Naive thymus-derived CD4-positive, alpha-beta T cell (primary cell): ENCODE data around the gene TELO2. TPM values are rescaled to one million over a fixed set of nuclear protein-coding genes. Genes with fewer than 3 reads are reported as not detected.

ENCODE experiments used
- ATAC-seq: fragments of 150-1000 bp; cut with Tn5 transposase; 2 replicates; pipeline ENCODE4 v1.10.0; 2021; ENCODE audit warnings: mild to moderate bottlenecking, moderate library complexity
- CTCF ChIA-PET: fragments of 350-600 bp; sonication (Branson Sonifier 250); formaldehyde crosslinking; loops from one replicate; lab custom pipeline; 2021; ENCODE audit warnings: antibody characterized with exemption; lab: Charles Lee
- POLR2A ChIA-PET: fragments of 350-600 bp; sonication (Branson Sonifier 250); formaldehyde crosslinking; loops from one replicate; lab custom pipeline; 2021; ENCODE audit warnings: antibody characterized with exemption, inconsistent platforms; lab: Charles Lee
- DNase-seq, 9 donors: peaks; one replicate each; pipeline versions ENCODE4 v3.0.0 to v3.0.0-alpha.2; 2020 to 2022; ENCODE audit warnings: mixed read lengths in 1 of 9
- H3K27ac ChIP-seq: one replicate; pipeline ENCODE4 v1.7.0; 2013; ENCODE audit warnings: mild to moderate bottlenecking, low read depth, low read length, moderate library complexity
- H3K27me3 ChIP-seq, 2 donors: one replicate each; pipeline ENCODE4 v1.7.0; 2013; ENCODE audit warnings: low read length in 2 of 2, mild to moderate bottlenecking in 2 of 2, moderate library complexity in 2 of 2; ENCODE audit not compliant: control insufficient read depth in 2 of 2, insufficient read depth in 2 of 2
- H3K36me3 ChIP-seq, 3 experiments: 1 replicate in 2 of 3; 2 replicates in 1 of 3; pipeline ENCODE4 v1.7.0; 2013; ENCODE audit warnings: low read length in 3 of 3, mild to moderate bottlenecking in 3 of 3, moderate library complexity in 1 of 3; ENCODE audit not compliant: insufficient read depth in 3 of 3, control insufficient read depth in 2 of 3
- H3K4me1 ChIP-seq, 2 donors: one replicate each; pipeline ENCODE4 v1.7.0; 2013; ENCODE audit warnings: low read length in 2 of 2, mild to moderate bottlenecking in 2 of 2, moderate library complexity in 1 of 2; ENCODE audit not compliant: control insufficient read depth in 2 of 2, insufficient read depth in 2 of 2
- H3K4me3 ChIP-seq: 2 replicates; pipeline ENCODE4 v1.7.0; 2013; ENCODE audit warnings: mild to moderate bottlenecking, low read length
- H3K9me3 ChIP-seq, 3 experiments: 1 replicate in 2 of 3; 2 replicates in 1 of 3; pipeline ENCODE4 v1.7.0; 2013; ENCODE audit warnings: low read length in 3 of 3; ENCODE audit not compliant: control insufficient read depth in 2 of 3
- H3K27ac Mint-ChIP-seq, 9 donors: one replicate each; pipeline ENCODE4 v1.8.0; 2020 to 2022; ENCODE audit warnings: mixed read lengths in 9 of 9, mild to moderate bottlenecking in 8 of 9, moderate library complexity in 5 of 9, inconsistent platforms in 2 of 9
- H3K27me3 Mint-ChIP-seq, 5 donors: one replicate each; pipeline ENCODE4 v1.8.0; 2021 to 2022; ENCODE audit warnings: mixed read lengths in 5 of 5, mild to moderate bottlenecking in 1 of 5
- H3K36me3 Mint-ChIP-seq, 5 donors: one replicate each; pipeline ENCODE4 v1.8.0; 2020 to 2022; ENCODE audit warnings: mixed read lengths in 5 of 5, mild to moderate bottlenecking in 3 of 5, inconsistent platforms in 1 of 5
- H3K4me1 Mint-ChIP-seq, 7 donors: one replicate each; pipeline ENCODE4 v1.8.0; 2020 to 2022; ENCODE audit warnings: mixed read lengths in 7 of 7, mild to moderate bottlenecking in 3 of 7, inconsistent platforms in 1 of 7
- H3K4me3 Mint-ChIP-seq, 10 donors: one replicate each; pipeline ENCODE4 v1.8.0; 2020 to 2022; ENCODE audit warnings: mild to moderate bottlenecking in 10 of 10, mixed read lengths in 10 of 10, moderate library complexity in 6 of 10, inconsistent platforms in 2 of 10
- H3K9me3 Mint-ChIP-seq, 11 donors: one replicate each; pipeline ENCODE4 v1.8.0; 2020 to 2022; ENCODE audit warnings: mixed read lengths in 11 of 11, mild to moderate bottlenecking in 4 of 11, inconsistent platforms in 1 of 11, moderate library complexity in 1 of 11
- intact Hi-C, 2 donors: fragments of 100-400 bp; cut with micrococcal nuclease; formaldehyde crosslinking; loops; one replicate each; pipeline ENCODE4 v1.15.1; 2023
- polyA plus RNA-seq, 2 donors: library from polyadenylated mRNA; unstranded; fragments of 300-500 nt; fragmentation: Illumina TruSeq; gene quantifications; one replicate each; pipeline ENCODE4 v1.2.3, GENCODE V29; 2021
- total RNA-seq, 6 experiments: library from RNA in 5 of 6; stranded (reverse) in 5 of 6; gene quantifications; 1 replicate in 5 of 6; 2 replicates in 1 of 6; pipeline ENCODE4 v1.2.3 and lab custom pipeline; 2021 to 2026

Gene TELO2
- total and polyA plus RNA-seq, 7 experiments from 2014 or later, result 10.5 to 58.9 (median 50.2) TPM

DNA sequence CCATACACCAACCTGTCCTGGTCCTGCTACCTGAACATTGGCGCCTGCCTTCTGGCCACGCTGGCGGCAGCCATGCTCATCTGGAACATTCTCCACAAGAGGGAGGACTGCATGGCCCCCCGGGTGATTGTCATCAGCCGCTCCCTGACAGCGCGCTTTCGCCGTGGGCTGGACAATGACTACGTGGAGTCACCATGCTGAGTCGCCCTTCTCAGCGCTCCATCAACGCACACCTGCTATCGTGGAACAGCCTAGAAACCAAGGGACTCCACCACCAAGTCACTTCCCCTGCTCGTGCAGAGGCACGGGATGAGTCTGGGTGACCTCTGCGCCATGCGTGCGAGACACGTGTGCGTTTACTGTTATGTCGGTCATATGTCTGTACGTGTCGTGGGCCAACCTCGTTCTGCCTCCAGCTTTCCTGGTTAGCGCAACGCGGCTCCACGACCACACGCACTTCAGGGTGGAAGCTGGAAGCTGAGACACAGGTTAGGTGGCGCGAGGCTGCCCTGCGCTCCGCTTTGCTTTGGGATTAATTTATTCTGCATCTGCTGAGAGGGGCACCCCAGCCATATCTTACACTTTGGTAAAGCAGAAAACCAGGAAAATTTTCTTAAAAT is 61.8 kb downstream of the TELO2 start:
- H3K4me1 ChIP-seq, result peaks cover 12% of the 10 kb centered on the region in 2 donors
- H3K36me3 ChIP-seq, result peaks cover 0 to 89% (median 23%) of the 10 kb centered on the region in 3 experiments
- H3K27ac ChIP-seq, result no peak overlapping the region
- Mint-ChIP-seq H3K36me3 (peaks cover 0 to 33% (median 15%) of the 10 kb centered on the region in 5 donors), H3K27ac (peak overlapping the region in 1 of 9 donors; percentile 43), H3K9me3 (no peaks in the 10 kb centered on the region), H3K4me1 (peaks cover 18 to 53% (median 44%) of the 10 kb centered on the region in 7 donors), H3K4me3 (no peak overlapping the region), H3K27me3 (no peaks in the 10 kb centered on the region)
- H3K9me3 ChIP-seq, result no peaks in the 10 kb centered on the region
- no peaks in the 10 kb centered on the region for H3K27me3 ChIP-seq
- ChIA-PET CTCF (no interaction called here), POLR2A (no interaction called here)
- H3K4me3 ChIP-seq, result no peak overlapping the region
- ATAC-seq (no peak), DNase-seq (no peak)
- intact Hi-C loops, result no loop called here

- POLR2A ChIA-PET, result interaction anchor here (0.6 to 2.3 kb wide), 3 partner anchors 23 to 187 kb away, joined by 3 to 9 read pairs (median 3); partner anchors contain the start of gene TMEM204
- CTCF ChIA-PET, result no interaction called here
- H3K27ac Mint-ChIP-seq, result peak overlapping the region in 4 of 9 donors; percentile 12 to 83 (median 52)
- DNase-seq (no peak), ATAC-seq (no peak)
- H3K36me3 Mint-ChIP-seq, result peaks cover 0 to 29% (median 15%) of the 10 kb centered on the region in 5 donors
- intact Hi-C loops, result no loop called here
- peak overlapping the region in 1 of 10 donors; percentile 23 for H3K4me3 Mint-ChIP-seq
- Histone ChIP-seq H3K27me3 (no peaks in the 10 kb centered on the region), H3K36me3 (peaks cover 0 to 76% (median 18%) of the 10 kb centered on the region in 3 experiments), H3K9me3 (no peaks in the 10 kb centered on the region), H3K4me1 (peaks cover 20 to 25% of the 10 kb centered on the region in 2 donors), H3K27ac (no peak overlapping the region), H3K4me3 (no peak overlapping the region)
- no peaks in the 10 kb centered on the region for H3K9me3 Mint-ChIP-seq
- no peaks in the 10 kb centered on the region for H3K27me3 Mint-ChIP-seq
- peaks cover 21 to 53% (median 47%) of the 10 kb centered on the region in 7 donors for H3K4me1 Mint-ChIP-seq
Observed at GRCh38 chr16:1556254-1556653, 63.1 kb downstream of the TELO2 start.

GRCh38 chr16:1557074-1557473 is 63.9 kb downstream of the TELO2 start:
- peaks cover 23 to 53% (median 47%) of the 10 kb centered on the region in 7 donors for H3K4me1 Mint-ChIP-seq
- ChIA-PET POLR2A (interaction anchor here (1.8 to 3.4 kb wide), 3 partner anchors 11 to 23 kb away, joined by 5 to 21 read pairs (median 9); partner anchors contain the start of gene TMEM204), CTCF (no interaction called here)
- DNase-seq (no peak), ATAC-seq (no peak)
- no peaks in the 10 kb centered on the region for H3K9me3 Mint-ChIP-seq
- intact Hi-C loops, result no loop called here
- peak overlapping the region in 6 of 9 donors; percentile 5 to 82 (median 46) for H3K27ac Mint-ChIP-seq
- H3K27ac ChIP-seq, result no peak overlapping the region
- H3K36me3 ChIP-seq, result peaks cover 0 to 67% (median 14%) of the 10 kb centered on the region in 3 experiments
- H3K4me3 Mint-ChIP-seq, result no peak overlapping the region
- no peaks in the 10 kb centered on the region for H3K9me3 ChIP-seq
- H3K27me3 Mint-ChIP-seq, result no peaks in the 10 kb centered on the region
- H3K27me3 ChIP-seq, result no peaks in the 10 kb centered on the region
- no peak overlapping the region for H3K4me3 ChIP-seq
- peaks cover 0 to 29% (median 15%) of the 10 kb centered on the region in 5 donors for H3K36me3 Mint-ChIP-seq
- H3K4me1 ChIP-seq, result peaks cover 20 to 33% of the 10 kb centered on the region in 2 donors

- no peak overlapping the region for H3K4me3 Mint-ChIP-seq
- Histone ChIP-seq H3K36me3 (peaks cover 0 to 62% (median 12%) of the 10 kb centered on the region in 3 experiments), H3K27me3 (no peaks in the 10 kb centered on the region), H3K27ac (no peak overlapping the region), H3K4me1 (peaks cover 20 to 38% of the 10 kb centered on the region in 2 donors), H3K4me3 (no peak overlapping the region), H3K9me3 (no peaks in the 10 kb centered on the region)
- H3K27me3 Mint-ChIP-seq, result no peaks in the 10 kb centered on the region
- H3K4me1 Mint-ChIP-seq, result peaks cover 19 to 51% (median 45%) of the 10 kb centered on the region in 7 donors
- DNase-seq (no peak), ATAC-seq (no peak)
- ChIA-PET CTCF (no interaction called here), POLR2A (interaction anchor here (1.8 to 3.4 kb wide), 3 partner anchors 12 to 24 kb away, joined by 5 to 21 read pairs (median 9); partner anchors contain the start of gene TMEM204)
- H3K27ac Mint-ChIP-seq, result peak overlapping the region in 8 of 9 donors; percentile 15 to 86 (median 59)
- intact Hi-C loops, result no loop called here
- no peaks in the 10 kb centered on the region for H3K9me3 Mint-ChIP-seq
- peaks cover 0 to 25% (median 15%) of the 10 kb centered on the region in 5 donors for H3K36me3 Mint-ChIP-seq
Observed at GRCh38 chr16:1557576-1557975, 64.4 kb downstream of the TELO2 start.

DNA sequence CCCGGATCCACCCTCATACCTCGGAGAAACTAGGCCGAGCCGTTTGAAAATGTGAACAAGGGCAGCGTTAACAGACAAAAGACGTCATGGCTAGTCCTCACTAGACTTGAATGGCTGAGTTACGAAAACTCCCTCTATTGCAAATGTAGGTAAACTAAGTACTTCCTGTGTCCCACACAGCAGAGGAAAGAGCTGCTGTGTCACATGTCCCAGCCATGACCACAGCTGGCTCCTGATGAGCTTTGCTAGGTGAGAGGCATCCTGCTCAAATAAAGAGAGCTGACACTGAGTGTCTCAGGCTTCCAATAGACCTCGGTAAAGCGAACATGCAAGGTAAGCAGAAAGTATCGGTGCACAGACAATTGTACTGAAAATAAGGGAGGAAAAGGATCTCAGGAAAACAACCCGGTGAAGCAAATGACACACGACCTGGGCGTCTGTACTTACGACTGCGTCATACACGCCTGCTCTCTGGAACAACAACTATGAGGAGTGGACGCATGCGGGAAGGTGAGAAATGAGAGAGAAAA is 66.4 kb downstream of the TELO2 start:
- Histone ChIP-seq H3K9me3 (no peaks in the 10 kb centered on the region), H3K36me3 (peaks cover 0 to 44% (median 12%) of the 10 kb centered on the region in 3 experiments), H3K4me3 (no peak overlapping the region), H3K27me3 (no peaks in the 10 kb centered on the region), H3K27ac (peak overlapping the region; percentile 57), H3K4me1 (peaks cover 20 to 45% of the 10 kb centered on the region in 2 donors)
- Mint-ChIP-seq H3K9me3 (no peaks in the 10 kb centered on the region), H3K36me3 (peaks cover 0 to 17% (median 9%) of the 10 kb centered on the region in 5 donors), H3K4me1 (peaks cover 19 to 50% (median 42%) of the 10 kb centered on the region in 7 donors), H3K27me3 (no peaks in the 10 kb centered on the region), H3K4me3 (peak overlapping the region; percentile 12 to 85 (median 68)), H3K27ac (peak overlapping the region; percentile 39 to 91 (median 84))
- ATAC-seq (peak; percentile 77), DNase-seq (peak in 7 of 9 donors; percentile 34 to 65 (median 50))
- ChIA-PET CTCF (interaction anchor here (0.7 kb wide), 1 partner anchor 49 kb away, joined by 3 read pairs; no protein-coding TSS in a partner anchor), POLR2A (interaction anchor here (0.6 to 4.0 kb wide), 4 partner anchors 10 to 26 kb away, joined by 3 to 27 read pairs (median 18); partner anchors contain the start of gene TMEM204)
- intact Hi-C loops, result loop anchor here (1.0 to 2.0 kb wide), 3 partner anchors 12 to 53 kb away; partner anchors contain the start of genes CRAMP1 (in 1 of the 2) and IFT140 (in 1 of the 2)
